Activated CD4-positive, CD25-positive, alpha-beta regulatory T cell (primary cell): ENCODE measurements around the gene IDE.
"Not testable (repeated sequence)": the region's sequence is repeated elsewhere in the genome, so short reads cannot be mapped to it uniquely, and the experiment has no call there.

ENCODE experiments used
- DNase-seq, 4 experiments: peaks; one replicate each; lab custom pipeline; 2025; lab: John Stamatoyannopoulos, UW

IDE gene

GRCh38 chr10:92419740-92420545, 153.9 kb downstream of the IDE start:
- DNase-seq = no peak

- DNase-seq = no peak
Observed at GRCh38 chr10:92418891-92419290, 155.0 kb downstream of the IDE start.

DNA sequence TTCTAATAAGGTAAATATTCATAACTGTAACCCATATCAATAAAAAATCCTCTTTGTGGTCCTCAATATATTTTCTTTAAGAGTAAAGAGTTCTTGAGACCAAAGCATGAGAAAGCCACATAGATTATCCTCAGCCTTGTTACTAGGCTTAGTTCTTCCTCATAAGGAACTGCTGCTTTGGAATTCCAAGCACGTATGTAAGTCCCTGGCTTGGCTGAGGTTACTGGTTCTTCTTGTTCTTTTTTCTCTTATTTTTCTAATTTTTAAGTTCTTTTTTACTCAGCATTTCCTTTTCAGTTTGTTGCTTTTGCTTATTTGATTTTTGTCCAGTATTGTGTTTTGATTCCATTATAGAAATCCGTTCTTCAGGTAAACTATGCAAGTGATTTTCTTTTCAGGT, 155.7 kb downstream of the IDE start:
- DNase-seq = no peak

- no peak for DNase-seq
Observed at GRCh38 chr10:92413519-92413918, 160.4 kb downstream of the IDE start.

- DNase-seq = no peak
Observed at GRCh38 chr10:92413011-92413410, 160.9 kb downstream of the IDE start.

DNA sequence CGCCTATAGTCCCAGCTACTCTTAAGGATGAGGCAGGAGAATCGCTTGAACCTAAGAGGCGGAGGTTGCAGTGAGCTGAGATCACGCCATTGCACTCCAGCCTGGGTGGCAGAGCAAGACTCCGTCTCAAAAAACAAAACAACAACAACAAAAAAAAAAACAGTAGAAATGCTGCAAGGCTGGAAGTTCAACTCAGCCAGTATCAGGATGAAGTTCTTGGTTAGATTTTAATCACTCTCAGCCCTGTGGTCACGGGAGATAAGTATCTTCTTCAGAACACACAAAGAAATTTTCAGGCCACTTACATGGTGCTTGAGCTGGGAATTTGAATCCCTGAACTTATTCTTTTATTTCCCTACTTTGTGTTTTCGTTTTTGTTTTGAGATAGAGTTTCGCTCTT, 162.5 kb downstream of the IDE start:
- DNase-seq = no peak

GRCh38 chr10:92410501-92410900, 163.4 kb downstream of the IDE start:
- no peak for DNase-seq

DNA sequence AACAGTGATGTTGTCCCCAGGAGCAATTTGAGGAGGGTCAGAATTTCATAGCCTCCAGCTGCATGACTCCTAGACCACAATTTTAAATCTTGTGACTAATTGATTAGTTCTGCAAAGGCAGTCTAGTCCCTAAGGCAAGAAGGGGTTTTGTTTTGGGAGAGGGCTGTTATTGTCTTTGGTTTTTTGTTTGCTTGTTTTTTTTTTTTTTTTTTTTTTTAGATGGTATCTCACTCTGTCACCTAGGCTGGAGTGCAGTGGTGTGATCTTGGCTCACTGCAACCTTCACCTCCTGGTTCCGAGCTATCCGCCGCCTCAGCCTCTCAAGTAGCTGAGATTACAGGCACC, 165.9 kb downstream of the IDE start:
- no peak for DNase-seq

GRCh38 chr10:92407305-92408016, 166.4 kb downstream of the IDE start:
- no peak for DNase-seq

GRCh38 chr10:92405419-92405924, 168.4 kb downstream of the IDE start:
- DNase-seq = no peak

GRCh38 chr10:92404612-92405418, 169.1 kb downstream of the IDE start:
- DNase-seq = no peak

DNA sequence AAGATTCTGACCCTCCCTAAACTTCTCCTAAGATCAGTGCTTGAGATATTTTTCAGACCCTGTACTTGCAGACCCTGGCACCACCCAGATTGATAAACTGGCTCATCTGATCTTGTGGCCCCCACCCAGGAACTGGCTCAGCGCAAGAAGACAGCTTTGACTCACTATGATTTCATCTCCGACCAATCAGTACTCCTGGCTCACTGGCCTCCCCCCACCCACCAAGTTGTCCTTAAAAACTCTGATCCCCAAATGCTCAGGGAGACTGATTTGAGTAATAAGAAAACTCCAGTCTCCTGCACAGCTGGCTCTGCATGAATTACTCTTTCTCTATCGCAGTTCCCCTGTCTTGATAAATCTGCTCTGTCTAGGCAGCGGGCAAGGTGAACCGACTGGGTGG, 171.7 kb downstream of the IDE start:
- DNase-seq = not testable (repeated sequence)
